Measurements from ENCODE around the gene MMAB. TPM values are rescaled to one million over a fixed set of nuclear protein-coding genes. Genes with fewer than 3 reads are reported as not detected.

Gene MMAB
- total and polyA plus RNA-seq, 2 of the 13 experiments (the other 11 are each of a cell fraction or from before 2014, with no cell fraction given) = 26.1 to 77.3 TPM

GRCh38 chr12:109540526-109541412, 32.5 kb downstream of the MMAB start (continued):
- 0 out of 2 replicates have a peak, but pooled peaks have one; percentile 35 for TF ChIP-seq RXRA (CRISPR knock-in tag; IDR thresholded peaks at IDR 0.05)
- TF ChIP-seq, protein P1, sequence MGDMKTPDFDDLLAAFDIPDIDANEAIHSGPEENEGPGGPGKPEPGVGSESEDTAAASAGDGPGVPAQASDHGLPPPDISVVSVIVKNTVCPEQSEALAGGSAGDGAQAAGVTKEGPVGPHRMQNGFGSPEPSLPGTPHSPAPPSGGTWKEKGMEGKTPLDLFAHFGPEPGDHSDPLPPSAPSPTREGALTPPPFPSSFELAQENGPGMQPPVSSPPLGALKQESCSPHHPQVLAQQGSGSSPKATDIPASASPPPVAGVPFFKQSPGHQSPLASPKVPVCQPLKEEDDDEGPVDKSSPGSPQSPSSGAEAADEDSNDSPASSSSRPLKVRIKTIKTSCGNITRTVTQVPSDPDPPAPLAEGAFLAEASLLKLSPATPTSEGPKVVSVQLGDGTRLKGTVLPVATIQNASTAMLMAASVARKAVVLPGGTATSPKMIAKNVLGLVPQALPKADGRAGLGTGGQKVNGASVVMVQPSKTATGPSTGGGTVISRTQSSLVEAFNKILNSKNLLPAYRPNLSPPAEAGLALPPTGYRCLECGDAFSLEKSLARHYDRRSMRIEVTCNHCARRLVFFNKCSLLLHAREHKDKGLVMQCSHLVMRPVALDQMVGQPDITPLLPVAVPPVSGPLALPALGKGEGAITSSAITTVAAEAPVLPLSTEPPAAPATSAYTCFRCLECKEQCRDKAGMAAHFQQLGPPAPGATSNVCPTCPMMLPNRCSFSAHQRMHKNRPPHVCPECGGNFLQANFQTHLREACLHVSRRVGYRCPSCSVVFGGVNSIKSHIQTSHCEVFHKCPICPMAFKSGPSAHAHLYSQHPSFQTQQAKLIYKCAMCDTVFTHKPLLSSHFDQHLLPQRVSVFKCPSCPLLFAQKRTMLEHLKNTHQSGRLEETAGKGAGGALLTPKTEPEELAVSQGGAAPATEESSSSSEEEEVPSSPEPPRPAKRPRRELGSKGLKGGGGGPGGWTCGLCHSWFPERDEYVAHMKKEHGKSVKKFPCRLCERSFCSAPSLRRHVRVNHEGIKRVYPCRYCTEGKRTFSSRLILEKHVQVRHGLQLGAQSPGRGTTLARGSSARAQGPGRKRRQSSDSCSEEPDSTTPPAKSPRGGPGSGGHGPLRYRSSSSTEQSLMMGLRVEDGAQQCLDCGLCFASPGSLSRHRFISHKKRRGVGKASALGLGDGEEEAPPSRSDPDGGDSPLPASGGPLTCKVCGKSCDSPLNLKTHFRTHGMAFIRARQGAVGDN (CRISPR knock-in tag; IDR thresholded peaks at IDR 0.05) = peak; percentile 25; the same call in 1 of the 2 replicates
- TF ChIP-seq REXO4 (CRISPR knock-in tag; IDR thresholded peaks at IDR 0.05; ENCODE audit: borderline replicate concordance) = no peak
- no peak for TF ChIP-seq JARID2 (CRISPR knock-in tag; IDR thresholded peaks at IDR 0.05; ENCODE audit: insufficient replicate concordance)
- TF ChIP-seq ZFX (CRISPR knock-in tag; IDR thresholded peaks at IDR 0.05; ENCODE audit: low read depth) = peak; percentile 27; the same call in 1 of the 2 replicates
- no peak for TF ChIP-seq RFXAP (CRISPR knock-in tag; IDR thresholded peaks at IDR 0.05; ENCODE audit: borderline replicate concordance)
- peak; percentile 70 for TF ChIP-seq RARA (CRISPR knock-in tag; IDR thresholded peaks at IDR 0.05)
- TF ChIP-seq BCL6 (CRISPR knock-in tag; IDR thresholded peaks at IDR 0.05) = 0 out of 2 replicates have a peak, but pooled peaks have one; percentile 11

Data from HepG2 (cell line).